Stimulated activated CD4-positive, alpha-beta T cell treated with anti-CD3 and anti-CD28 coated beads, Interleukin-4, amount 100 ng/mL, for 1 hour (primary cell): Measurements from ENCODE around the gene PRR3.
A peak's percentile ranks its signal among the peaks of the same experiment; 100 is the strongest.
"Not testable (repeated sequence)": the region's sequence is repeated elsewhere in the genome, so short reads cannot be mapped to it uniquely, and the experiment has no call there.

Experiments
- DNase-seq: peaks from one replicate; pipeline ENCODE4 v3.0.0-alpha.2; 2020

The PRR3 gene

GRCh38 chr6:30556906-30557682, at the start of gene PRR3:
TSS of gene PRR3 (plus strand) at chr6:30557295. CDS start at chr6:30557345, 50 bp downstream.
- DNase-seq, result peak; percentile 83

- DNase-seq, result no peak
Measured at GRCh38 chr6:30507849-30508827, 49.0 kb upstream of the PRR3 start.

GRCh38 chr6:30508890-30509736, 48.0 kb upstream of the PRR3 start:
- no peak for DNase-seq

- DNase-seq, result no peak
Measured at GRCh38 chr6:30510419-30511168, 46.5 kb upstream of the PRR3 start.

DNA sequence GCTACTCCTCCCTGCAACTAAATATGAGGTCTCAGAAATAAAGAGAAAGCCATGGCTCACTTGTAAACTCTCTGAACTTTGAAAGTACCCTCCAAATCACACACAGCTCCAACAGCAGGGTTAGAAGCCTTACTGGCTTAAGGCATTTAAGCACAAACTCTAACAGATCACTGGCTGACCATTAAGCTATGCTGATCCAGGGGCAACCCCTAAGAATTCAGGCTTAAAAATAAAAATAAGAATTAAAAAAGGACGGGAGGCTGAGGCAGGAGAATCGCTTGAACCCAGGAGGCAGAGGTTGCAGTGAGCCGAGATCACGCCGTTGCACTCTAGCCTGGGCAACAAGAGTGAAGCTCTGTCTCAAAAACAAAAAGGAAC, 45.9 kb upstream of the PRR3 start:
- no peak for DNase-seq

GRCh38 chr6:30513451-30513850, 43.6 kb upstream of the PRR3 start:
- DNase-seq, result no peak

GRCh38 chr6:30515106-30515505, 42.0 kb upstream of the PRR3 start:
- DNase-seq, result no peak

DNA sequence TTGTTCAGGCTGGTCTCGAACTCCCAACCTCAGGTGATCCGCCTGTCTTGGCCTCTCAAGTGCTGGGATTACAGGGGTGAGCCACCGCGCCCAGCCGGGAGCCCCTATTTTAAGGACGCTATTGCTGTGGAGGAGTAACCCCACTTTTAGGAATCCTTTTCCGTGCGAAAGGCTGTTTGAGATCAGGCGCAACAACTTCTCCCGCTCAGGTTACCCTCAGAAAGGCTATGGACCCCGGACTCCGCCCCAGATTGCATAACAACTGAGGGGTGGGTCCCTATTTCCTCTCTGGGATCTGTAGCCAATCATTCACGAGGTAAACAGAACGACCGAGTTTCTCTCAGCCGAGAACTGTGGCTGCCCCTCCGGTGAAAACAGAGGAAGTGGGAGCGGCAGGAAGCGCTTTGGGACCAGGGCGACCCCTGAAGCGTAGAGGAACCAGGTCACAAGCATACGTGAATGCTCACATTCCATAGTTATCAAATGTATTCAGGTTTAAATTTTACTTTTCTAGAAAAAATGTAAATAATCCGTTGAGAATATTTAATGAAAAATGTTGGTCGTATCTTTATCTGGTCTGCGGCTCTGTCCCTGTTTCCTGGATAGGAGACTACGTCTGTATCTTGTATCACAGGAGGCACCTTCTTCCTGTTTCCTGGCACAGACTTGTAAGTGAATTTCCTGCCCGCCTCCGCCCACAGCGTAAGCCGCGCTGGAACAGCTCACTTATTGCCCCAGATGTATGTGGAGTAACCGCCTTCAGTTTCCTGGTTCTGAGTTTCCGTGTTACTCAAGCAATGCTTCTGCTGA, 40.9 kb upstream of the PRR3 start:
- peak; percentile 87 for DNase-seq

GRCh38 chr6:30516754-30517076, 40.4 kb upstream of the PRR3 start:
- DNase-seq, result not testable (repeated sequence)

DNA sequence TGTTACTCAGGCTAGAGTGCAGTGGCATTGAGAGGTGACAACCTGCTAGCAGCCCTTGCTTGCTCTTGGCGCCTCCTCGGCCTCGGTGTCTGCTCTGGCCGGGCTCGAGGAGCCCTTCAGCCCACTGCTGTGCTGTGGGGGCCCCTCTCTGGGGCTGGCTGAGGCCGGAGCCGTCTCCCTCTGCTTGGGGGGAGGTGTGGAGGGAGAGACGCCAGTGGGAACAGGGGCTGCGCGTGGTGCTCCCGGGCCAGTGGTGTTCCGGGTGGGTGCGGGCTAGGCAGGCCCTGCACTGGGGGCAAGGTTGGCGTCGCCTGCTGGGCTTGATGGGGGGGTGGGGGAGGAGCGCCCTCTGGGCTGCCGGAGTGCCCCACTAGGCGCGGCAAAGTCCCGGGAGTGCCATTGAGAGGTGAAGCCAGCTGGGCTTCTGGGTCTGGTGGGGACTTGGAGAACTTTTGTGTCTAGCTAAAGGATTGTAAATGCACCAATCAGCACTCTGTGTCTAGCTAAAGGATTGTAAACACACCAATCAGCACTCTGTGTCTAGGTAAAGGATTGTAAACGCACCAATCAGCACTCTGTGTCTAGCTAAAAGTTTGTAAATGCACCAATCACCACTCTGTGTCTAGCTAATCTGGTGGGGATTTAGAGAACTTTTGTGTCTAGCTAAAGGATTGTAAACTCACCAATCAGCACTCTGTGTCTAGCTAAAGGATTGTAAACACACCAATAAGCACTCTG, 39.2 kb upstream of the PRR3 start:
- DNase-seq, result not testable (repeated sequence)

DNA sequence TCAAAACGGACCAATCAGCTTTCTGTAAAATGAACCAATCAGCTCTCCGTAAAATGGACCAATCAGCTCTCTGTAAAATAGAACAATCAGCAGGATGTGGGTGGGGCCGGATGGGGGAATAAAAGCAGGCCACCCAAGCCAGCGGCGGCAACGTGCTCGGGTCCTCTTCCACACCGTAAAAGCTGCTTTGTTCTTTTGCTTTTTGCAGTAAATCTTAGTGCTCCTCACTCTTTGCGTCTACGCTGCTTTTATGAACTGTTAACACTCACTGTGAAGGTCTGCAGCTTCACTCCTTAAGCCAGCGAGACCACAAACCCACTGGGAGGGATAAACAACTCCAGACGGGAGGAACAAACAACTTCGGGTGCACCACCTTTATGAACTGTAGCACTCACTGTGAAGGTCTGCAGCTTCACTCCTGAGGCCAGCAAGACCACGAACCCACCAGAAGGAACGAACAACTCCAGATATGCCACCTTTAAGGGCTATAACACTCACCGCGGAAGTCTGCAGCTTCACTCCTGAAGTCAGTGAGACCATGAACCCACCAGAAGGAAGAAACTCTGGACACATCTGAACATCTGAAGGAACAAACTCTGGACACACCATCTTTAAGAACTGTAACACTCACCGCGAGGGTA, 38.5 kb upstream of the PRR3 start:
- peak; percentile 33 for DNase-seq

- DNase-seq, result no peak
Measured at GRCh38 chr6:30520522-30520921, 36.6 kb upstream of the PRR3 start.

- DNase-seq, result not testable (repeated sequence)
Measured at GRCh38 chr6:30521082-30521481, 36.0 kb upstream of the PRR3 start.

- not testable (repeated sequence) for DNase-seq
Measured at GRCh38 chr6:30521952-30522351, 35.1 kb upstream of the PRR3 start.

- not testable (repeated sequence) for DNase-seq
Measured at GRCh38 chr6:30526444-30526843, 30.7 kb upstream of the PRR3 start.

DNA sequence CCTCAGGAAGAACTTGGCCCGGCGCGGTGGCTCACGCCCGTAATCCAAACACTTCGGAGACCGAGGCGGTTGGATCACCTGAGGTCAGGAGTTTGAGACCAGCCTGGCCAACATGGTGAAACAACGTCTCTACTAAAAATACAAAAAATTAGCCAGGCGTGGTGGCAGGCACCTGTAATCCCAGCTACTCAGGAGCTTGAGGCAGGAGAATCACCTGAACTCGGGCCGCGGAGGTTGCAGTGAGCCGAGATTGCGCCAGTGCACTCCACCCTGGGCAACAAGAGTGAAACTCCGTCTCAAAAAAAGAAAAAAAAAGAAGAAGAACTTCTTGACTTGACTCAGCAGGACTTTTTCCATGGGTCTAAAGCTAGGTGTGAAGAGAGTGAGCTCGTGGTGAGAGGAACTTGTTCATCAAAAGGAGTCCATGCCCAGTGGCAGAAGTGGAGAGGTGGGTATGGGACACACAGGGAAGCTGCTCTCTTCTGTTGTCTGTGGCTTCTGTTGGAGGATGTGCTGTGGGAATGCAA, 27.7 kb upstream of the PRR3 start:
- peak; percentile 59 for DNase-seq

- DNase-seq, result no peak
Measured at GRCh38 chr6:30530014-30530413, 27.1 kb upstream of the PRR3 start.

- DNase-seq, result no peak
Measured at GRCh38 chr6:30533460-30534294, 23.4 kb upstream of the PRR3 start.

DNA sequence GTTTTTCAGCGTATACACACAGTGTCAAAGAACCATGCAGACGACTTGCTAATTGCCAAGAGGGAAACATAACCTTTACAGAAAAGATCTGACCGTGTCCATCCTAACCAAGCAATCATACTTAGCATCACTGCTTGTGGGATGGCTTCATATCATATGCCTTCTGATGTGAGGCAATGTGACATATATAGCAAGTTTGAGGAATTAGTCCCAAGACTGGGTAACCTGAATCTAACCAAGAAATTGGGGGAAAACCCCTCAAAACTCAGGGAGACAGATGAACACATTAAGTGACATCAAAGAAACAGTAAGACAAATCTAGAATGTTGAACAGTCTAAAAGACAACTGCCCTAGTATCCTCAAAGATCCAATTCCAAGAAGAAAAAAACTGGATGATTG, 19.2 kb upstream of the PRR3 start:
- DNase-seq, result no peak
